Keratinocyte (primary cell): ENCODE results near the gene ACSS2. TPM values are rescaled to one million over a fixed set of nuclear protein-coding genes. Genes with fewer than 3 reads are reported as not detected.

ENCODE experiments used
- DNase-seq: peaks from one replicate; pipeline ENCODE4 v3.0.0-alpha.2; 2011; ENCODE audit warnings: low read depth, missing footprints, low spot score
- FAIRE-seq: peaks from 2 replicates; lab custom pipeline; 2011; peaks lifted over from hg19 to GRCh38; lab: Jason Lieb, UNC
- H2AFZ ChIP-seq: 2 replicates; pipeline ENCODE4 v1.6.0; 2012; ENCODE audit warnings: low read length, control low read depth, inconsistent platforms; ENCODE audit not compliant: control insufficient read depth
- H3K27ac ChIP-seq: 2 replicates; pipeline ENCODE4 v1.5.1; 2011; ENCODE audit warnings: low read length; ENCODE audit not compliant: control insufficient read depth, insufficient read depth
- H3K27me3 ChIP-seq: 3 replicates; pipeline ENCODE4 v1.6.0; 2011; ENCODE audit warnings: low read length; ENCODE audit not compliant: control insufficient read depth, insufficient read depth; ENCODE audit errors: extremely low read depth
- H3K36me3 ChIP-seq, 2 experiments: 2 replicates in 1 of 2; 3 replicates in 1 of 2; pipeline ENCODE4 v1.5.1; 2011; ENCODE audit warnings: low read length in 2 of 2, mild to moderate bottlenecking in 1 of 2; ENCODE audit not compliant: control insufficient read depth in 2 of 2, insufficient read depth in 2 of 2; ENCODE audit errors: extremely low read depth in 1 of 2
- H3K4me1 ChIP-seq: 3 replicates; pipeline ENCODE4 v1.5.1; 2011; ENCODE audit warnings: low read length; ENCODE audit not compliant: control insufficient read depth, insufficient read depth; ENCODE audit errors: extremely low read depth
- H3K4me2 ChIP-seq: 3 replicates; pipeline ENCODE4 v1.6.0; 2011; ENCODE audit warnings: low read depth, low read length; ENCODE audit not compliant: control insufficient read depth, insufficient read depth; ENCODE audit errors: extremely low read depth
- H3K4me3 ChIP-seq, 3 experiments: fragments of 200-600 bp in 1 of 3; sonication (generic) in 1 of 3; 2 replicates in 2 of 3; 3 replicates in 1 of 3; pipeline ENCODE4 v1.5.1; 2011 to 2016; ENCODE audit warnings: low read length in 3 of 3, mild to moderate bottlenecking in 3 of 3, control low read depth in 2 of 3, inconsistent platforms in 1 of 3, low read depth in 1 of 3, mixed read lengths in 1 of 3, mixed run types in 1 of 3, moderate library complexity in 1 of 3; ENCODE audit not compliant: control insufficient read depth in 2 of 3, insufficient read depth in 2 of 3; ENCODE audit errors: extremely low read depth in 1 of 3
- H3K79me2 ChIP-seq: 2 replicates; pipeline ENCODE4 v1.6.0; 2012; ENCODE audit warnings: low read length; ENCODE audit not compliant: control insufficient read depth, insufficient read depth
- H3K9ac ChIP-seq: 3 replicates; pipeline ENCODE4 v1.6.0; 2011; ENCODE audit warnings: low read length; ENCODE audit not compliant: control insufficient read depth, insufficient read depth; ENCODE audit errors: extremely low read depth
- H3K9me1 ChIP-seq: 3 replicates; pipeline ENCODE4 v1.6.0; 2011; ENCODE audit warnings: low read length; ENCODE audit not compliant: control insufficient read depth, insufficient read depth; ENCODE audit errors: extremely low read depth
- H3K9me3 ChIP-seq: 2 replicates; pipeline ENCODE4 v1.5.1; 2012; ENCODE audit warnings: low read depth, low read length; ENCODE audit not compliant: control insufficient read depth
- H4K20me1 ChIP-seq: 3 replicates; pipeline ENCODE4 v1.6.0; 2011; ENCODE audit warnings: low read length; ENCODE audit not compliant: control insufficient read depth, insufficient read depth; ENCODE audit errors: extremely low read depth
- CTCF ChIP-seq, 3 experiments: IDR thresholded peaks in 1 of 3; conservative IDR thresholded peaks in 1 of 3; optimal IDR thresholded peaks in 1 of 3; 2 replicates in 2 of 3; 3 replicates in 1 of 3; pipeline versions ENCODE3 to v1.5.1; 2011; ENCODE audit warnings: low read length in 3 of 3, mild to moderate bottlenecking in 3 of 3, moderate library complexity in 2 of 3, control low read depth in 1 of 3, inconsistent platforms in 1 of 3; ENCODE audit not compliant: insufficient read depth in 2 of 3; ENCODE audit errors: extremely low read depth in 1 of 3
- EZH2 ChIP-seq: IDR thresholded peaks from one replicate; pipeline ENCODE4 v1.6.1; 2012; ENCODE audit warnings: inconsistent platforms, mild to moderate bottlenecking, low read length, moderate library complexity
- dilution Hi-C: fragments of 300-500 bp; cut with MboI; formaldehyde crosslinking; loops from one replicate; pipeline ENCODE4 v1.7.0; 2020; ENCODE audit warnings: low sequenced_read_pairs; ENCODE audit not compliant: extremely low pct_ligation_motif_present
- polyA plus RNA-seq, 5 experiments: library from polyadenylated mRNA; depleted of rRNA in 3 of 5; stranded (reverse) in 3 of 5; stranded (forward) in 1 of 5; unstranded in 1 of 5; fragments of >200 nt; gene quantifications; 1 replicate in 1 of 5; 2 replicates in 3 of 5; 3 replicates in 1 of 5; pipeline versions ENCODE4 v1.2.1 to v1.2.3, GENCODE V29; 2011 to 2012; ENCODE audit warnings: missing spikeins in 2 of 5, low read depth in 1 of 5, low replicate concordance in 1 of 5

ACSS2 gene
- polyA plus RNA-seq, 1 donor (not counting 4 experiments of a cell fraction or from before 2014, with no cell fraction given), result 90.6 TPM

DNA sequence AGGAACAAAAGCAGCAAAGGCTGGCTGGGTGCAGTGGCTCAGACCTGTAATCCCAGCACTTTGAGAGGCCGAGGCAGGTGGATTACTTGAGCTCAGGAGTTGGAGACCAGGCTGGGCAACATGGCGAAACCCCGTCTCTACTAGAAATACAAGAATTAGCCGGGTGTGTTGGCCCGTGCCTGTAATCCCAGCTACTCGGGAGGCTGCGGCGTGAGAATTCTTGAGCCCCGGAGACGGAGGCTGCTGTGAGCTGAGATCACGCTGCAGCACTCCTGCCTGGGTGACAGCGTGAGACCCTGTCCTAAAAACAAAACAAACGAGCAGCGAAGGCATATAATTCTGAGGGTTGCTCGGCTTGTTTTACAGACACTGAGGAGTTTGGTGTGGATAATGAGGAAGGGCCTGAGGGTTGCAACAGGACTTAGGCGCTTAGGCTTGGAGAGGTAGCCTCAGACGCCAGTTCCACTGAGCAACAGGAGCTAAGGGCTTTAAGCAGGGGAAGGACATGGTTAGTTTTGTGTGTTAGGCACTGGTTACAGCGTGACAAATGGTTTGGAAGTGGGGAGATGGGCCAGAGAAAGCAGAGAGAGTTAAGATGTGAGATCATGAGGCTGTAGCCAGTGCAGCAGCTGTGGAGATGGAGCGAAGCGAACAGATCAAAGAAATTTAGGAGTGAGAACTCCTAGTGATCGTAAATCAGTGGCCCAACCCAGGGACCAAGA lies 80.5 kb downstream of the ACSS2 start:
- TF ChIP-seq EZH2, result no peak
- TF ChIP-seq CTCF (optimal IDR thresholded peaks at IDR 0.05 in 1 of 3, IDR thresholded peaks at IDR 0.05 in 1 of 3, conservative IDR thresholded peaks at IDR 0.05 in 1 of 3; ENCODE audit: extremely low read depth in 1 of 3, insufficient read depth in 2 of 3, low read length in 3 of 3), result no peak
- H3K9me3 ChIP-seq, result no peaks in the 10 kb centered on the region
- H3K9ac ChIP-seq, result no peak overlapping the region
- no peak overlapping the region for H3K4me2 ChIP-seq
- no peak overlapping the region for H3K4me3 ChIP-seq
- H3K79me2 ChIP-seq, result peaks cover 10% of the 10 kb centered on the region
- H3K9me1 ChIP-seq, result peaks cover 2% of the 10 kb centered on the region
- H3K36me3 ChIP-seq, result no peaks in the 10 kb centered on the region
- no peak overlapping the region for H3K27ac ChIP-seq
- no peaks in the 10 kb centered on the region for H3K27me3 ChIP-seq
- H2AFZ ChIP-seq, result no peak overlapping the region
- dilution Hi-C loops, result no loop called here
- no peak for FAIRE-seq
- H4K20me1 ChIP-seq, result no peaks in the 10 kb centered on the region
- DNase-seq, result no peak
- peaks cover 28% of the 10 kb centered on the region for H3K4me1 ChIP-seq

GRCh38 chr20:34964486-34964885 lies 88.1 kb downstream of the ACSS2 start:
- no peak overlapping the region for H3K9ac ChIP-seq
- FAIRE-seq, result no peak
- no peaks in the 10 kb centered on the region for H3K79me2 ChIP-seq
- H3K27ac ChIP-seq, result no peak overlapping the region
- H3K9me1 ChIP-seq, result no peaks in the 10 kb centered on the region
- H3K4me1 ChIP-seq, result peaks cover 4% of the 10 kb centered on the region
- no peak overlapping the region for H2AFZ ChIP-seq
- H3K4me2 ChIP-seq, result no peak overlapping the region
- TF ChIP-seq CTCF (optimal IDR thresholded peaks at IDR 0.05 in 1 of 3, IDR thresholded peaks at IDR 0.05 in 1 of 3, conservative IDR thresholded peaks at IDR 0.05 in 1 of 3; ENCODE audit: extremely low read depth in 1 of 3, insufficient read depth in 2 of 3, low read length in 3 of 3) (no peak), EZH2 (no peak)
- H3K9me3 ChIP-seq, result no peaks in the 10 kb centered on the region
- dilution Hi-C loops, result no loop called here
- no peaks in the 10 kb centered on the region for H4K20me1 ChIP-seq
- DNase-seq, result no peak
- no peaks in the 10 kb centered on the region for H3K36me3 ChIP-seq
- no peak overlapping the region for H3K4me3 ChIP-seq
- no peaks in the 10 kb centered on the region for H3K27me3 ChIP-seq
